GM19455 (cell line): Measurements from ENCODE around the gene LRRK1.

Experiments used
- ATAC-seq: cut with Tn5 transposase; IDR thresholded peaks from one replicate; pipeline ENCODE4 v1.9.1; 2021; ENCODE audit not compliant: unreplicated experiment

Gene LRRK1

GRCh38 chr15:101052681-101053121 lies 133.5 kb downstream of the LRRK1 start:
- ATAC-seq, result no peak

- ATAC-seq, result no peak
These were observed 134.1 kb downstream of the LRRK1 start for GRCh38 chr15:101053261-101053660.

GRCh38 chr15:101054116-101054515 lies 135.0 kb downstream of the LRRK1 start:
- ATAC-seq, result no peak

- ATAC-seq, result no peak
These were observed 135.8 kb downstream of the LRRK1 start for GRCh38 chr15:101054991-101055390.

GRCh38 chr15:101055411-101055810 lies 136.3 kb downstream of the LRRK1 start:
- no peak for ATAC-seq

- no peak for ATAC-seq
These were observed 137.5 kb downstream of the LRRK1 start for GRCh38 chr15:101056366-101057334.

GRCh38 chr15:101057841-101058407 lies 138.8 kb downstream of the LRRK1 start:
- ATAC-seq, result no peak

GRCh38 chr15:101058735-101059134 lies 139.6 kb downstream of the LRRK1 start:
- ATAC-seq, result no peak

- no peak for ATAC-seq
These were observed 140.5 kb downstream of the LRRK1 start for GRCh38 chr15:101059381-101060341.

- no peak for ATAC-seq
These were observed 141.7 kb downstream of the LRRK1 start for GRCh38 chr15:101060576-101061551.

- no peak for ATAC-seq
These were observed 142.9 kb downstream of the LRRK1 start for GRCh38 chr15:101062063-101062462.

GRCh38 chr15:101062471-101063171 lies 143.5 kb downstream of the LRRK1 start:
- no peak for ATAC-seq

GRCh38 chr15:101063212-101063611 lies 144.1 kb downstream of the LRRK1 start:
- no peak for ATAC-seq

GRCh38 chr15:101063891-101064794 lies 145.0 kb downstream of the LRRK1 start:
- ATAC-seq, result no peak

GRCh38 chr15:101064795-101065569 lies 145.8 kb downstream of the LRRK1 start:
- ATAC-seq, result no peak

GRCh38 chr15:101065570-101066221 lies 146.5 kb downstream of the LRRK1 start:
- no peak for ATAC-seq
